Stimulated activated CD4-positive, alpha-beta T cell treated with anti-CD3 and anti-CD28 coated beads, Interleukin-15, amount 100 ng/mL, for 48 hours (primary cell): ENCODE results near the gene FNDC3A.
"Not testable (repeated sequence)": the region's sequence is repeated elsewhere in the genome, so short reads cannot be mapped to it uniquely, and the experiment has no call there.

Experiments used
- DNase-seq, 2 donors: peaks; one replicate each; pipeline ENCODE4 v3.0.0-alpha.2; 2020; ENCODE audit warnings: low read depth in 2 of 2

The FNDC3A gene

DNA sequence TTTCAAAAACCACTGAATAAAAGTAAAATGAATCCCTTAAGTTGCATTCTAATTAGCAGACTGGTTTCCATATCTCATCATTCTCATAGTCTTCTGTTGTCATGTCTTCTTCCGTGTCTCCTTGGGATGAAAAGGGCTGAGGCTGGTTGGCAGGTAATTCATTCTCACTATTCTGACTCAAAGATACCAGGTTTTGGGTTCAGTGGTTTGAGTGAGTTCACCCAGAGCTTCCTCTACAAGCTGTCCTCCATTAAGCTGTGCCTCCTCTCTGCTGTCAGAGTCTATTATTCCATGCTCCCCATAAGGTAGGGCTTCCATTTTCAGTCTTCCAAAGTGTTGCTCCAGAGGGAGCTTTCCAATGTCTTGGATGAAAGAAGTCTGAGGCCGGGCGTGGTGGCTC, 68.3 kb downstream of the FNDC3A start:
- DNase-seq = no peak

DNA sequence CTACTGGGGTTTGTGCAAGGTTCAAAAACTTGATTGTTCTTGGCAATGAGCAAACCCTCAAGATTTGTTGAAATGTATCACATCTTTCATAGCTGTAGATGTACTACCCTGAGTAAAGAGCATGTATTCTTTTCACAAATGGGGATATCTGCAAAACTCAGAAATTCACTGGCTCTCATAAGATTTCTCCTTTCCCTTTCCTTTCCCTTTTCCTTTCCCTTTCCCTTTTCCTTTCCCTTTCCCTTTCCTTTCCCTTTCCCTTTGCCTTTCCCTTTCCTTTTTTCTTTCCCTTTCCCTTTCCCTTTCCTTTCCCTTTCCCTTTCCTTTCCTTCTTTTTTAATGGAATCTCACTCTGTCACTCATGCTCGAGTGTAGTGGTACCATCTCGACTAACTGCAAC, 69.1 kb downstream of the FNDC3A start:
- DNase-seq = no peak

DNA sequence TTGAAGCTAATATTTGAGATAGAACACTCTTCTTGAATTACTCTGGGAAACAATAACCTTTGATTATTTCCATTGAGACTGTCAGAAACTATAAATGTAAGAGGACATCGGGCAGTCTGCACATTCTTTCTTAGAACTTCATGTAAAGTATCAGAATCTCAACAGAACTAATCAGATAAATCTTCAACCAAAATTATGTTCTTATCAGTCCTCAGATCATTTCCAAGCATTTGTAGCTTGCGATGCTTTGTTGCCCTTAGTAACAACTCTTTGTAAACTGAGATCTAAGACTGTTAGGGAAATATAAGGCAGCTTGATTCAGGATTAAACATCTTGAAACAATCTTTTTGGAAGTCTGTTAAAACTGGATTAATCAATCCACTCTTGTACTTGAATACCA, 70.3 kb downstream of the FNDC3A start:
- no peak for DNase-seq

DNA sequence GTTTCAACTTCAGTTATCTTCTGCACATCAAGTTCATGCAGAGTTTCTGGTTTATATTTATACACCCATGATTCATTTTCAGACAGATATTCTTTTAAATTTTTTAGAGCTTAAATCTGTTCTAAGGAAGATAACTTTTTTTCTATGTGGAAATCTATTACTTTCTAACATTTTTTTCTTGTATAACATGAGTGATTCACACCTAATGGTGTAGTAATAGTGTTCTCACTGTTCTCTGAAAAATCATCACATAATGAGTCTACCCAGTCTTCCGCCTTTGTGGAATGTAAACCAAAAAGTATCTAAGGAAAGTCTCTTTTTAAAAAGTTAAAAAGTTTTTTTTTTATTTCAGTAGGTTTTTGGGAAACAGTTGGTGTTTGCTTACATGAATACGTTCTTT, 70.8 kb downstream of the FNDC3A start:
- DNase-seq = no peak

DNA sequence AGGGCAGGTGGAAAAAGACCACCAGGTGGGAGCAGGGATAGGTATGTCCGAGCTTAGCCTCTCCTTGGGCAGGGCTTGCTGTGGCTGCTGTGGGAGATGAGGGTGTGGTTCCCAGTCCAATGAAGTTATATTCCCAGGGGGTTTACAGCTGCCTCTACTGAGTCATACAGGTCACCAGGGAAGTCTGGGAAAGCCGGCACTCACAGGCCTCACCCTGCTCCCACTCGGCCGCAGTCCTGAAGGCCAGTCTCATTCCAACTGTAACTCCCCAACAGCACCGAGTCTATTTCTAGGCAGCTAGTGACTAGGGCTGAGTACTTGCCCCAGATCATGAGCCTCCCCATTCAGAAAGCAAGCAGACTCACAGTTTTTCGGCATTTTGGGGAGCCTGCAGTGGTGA, 77.1 kb downstream of the FNDC3A start:
- no peak for DNase-seq

DNA sequence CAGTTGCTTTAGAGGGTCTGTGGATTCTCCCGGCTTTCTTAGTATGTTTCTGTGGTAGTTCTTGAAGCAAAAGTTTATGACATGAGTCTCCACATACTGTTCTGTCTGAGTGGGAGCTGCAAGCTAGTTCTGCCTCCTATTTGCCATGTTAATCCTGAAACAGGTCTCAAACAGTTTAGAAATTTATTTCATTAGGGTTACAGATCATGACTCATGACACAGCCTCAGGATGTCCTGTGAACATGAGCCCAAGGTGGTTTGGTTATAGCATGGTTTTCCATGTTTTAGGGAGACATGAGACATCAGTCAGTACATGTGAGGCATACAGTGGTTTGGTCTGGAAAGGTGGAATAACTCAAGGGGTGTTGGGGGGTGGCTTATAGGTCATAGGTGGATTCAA, 77.5 kb downstream of the FNDC3A start:
- DNase-seq = no peak

DNA sequence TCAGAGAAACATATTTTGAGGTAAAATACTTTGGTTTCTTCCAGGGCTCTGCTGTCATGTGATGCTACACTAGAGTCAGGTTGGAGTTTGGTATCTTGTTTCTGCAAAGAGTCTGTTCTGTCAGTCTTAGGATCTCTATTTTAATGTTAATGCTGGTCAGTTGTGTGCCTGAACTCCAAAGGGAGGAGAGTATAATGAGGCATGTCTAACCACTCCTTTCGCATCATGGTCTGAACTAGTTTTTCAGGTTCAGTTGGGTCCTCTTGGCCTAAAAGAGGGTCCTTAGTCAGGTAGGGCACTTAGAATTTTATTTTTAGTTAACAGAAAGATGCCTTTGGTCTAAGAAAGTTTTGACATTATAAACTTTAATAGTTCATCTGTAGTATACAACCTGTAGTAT, 78.2 kb downstream of the FNDC3A start:
- DNase-seq = no peak

DNA sequence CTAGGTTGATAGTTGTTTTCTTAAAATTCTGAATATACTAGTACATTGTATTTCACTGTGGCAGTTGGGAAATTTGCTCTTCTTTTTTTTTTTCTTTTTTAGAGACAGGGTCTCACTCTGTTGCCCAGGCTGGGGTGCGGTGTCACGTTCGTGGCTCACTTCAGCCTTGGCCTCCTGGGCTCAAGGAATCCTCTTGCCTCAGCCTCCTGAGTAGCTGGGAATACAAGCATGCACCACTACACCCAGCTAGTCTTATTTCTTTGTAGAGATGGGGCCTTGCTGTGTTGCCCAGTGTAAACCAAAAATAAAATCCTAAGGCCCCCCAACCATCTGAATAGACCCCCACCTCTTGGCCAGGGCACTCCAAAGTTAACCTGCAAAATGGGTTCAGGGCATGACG, 79.3 kb downstream of the FNDC3A start:
- no peak for DNase-seq

DNA sequence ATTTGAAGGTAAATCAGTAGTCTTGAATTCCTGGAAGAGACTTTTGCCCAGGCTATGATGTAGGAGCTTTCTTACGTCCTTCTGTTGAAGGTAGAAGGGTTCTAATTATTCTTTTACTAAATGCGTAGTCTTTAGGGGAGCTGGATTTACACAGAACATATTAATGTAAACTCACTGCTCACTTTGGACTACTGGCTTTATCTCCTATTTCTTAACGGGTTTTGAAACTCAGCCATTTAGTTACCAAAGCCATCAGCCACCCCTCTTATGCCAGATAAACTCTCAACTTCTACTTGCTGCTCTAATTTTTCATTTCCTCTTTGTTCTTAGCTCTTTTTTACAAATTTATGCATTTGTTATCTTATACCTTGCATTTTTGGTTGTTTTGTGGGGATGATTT, 81.5 kb downstream of the FNDC3A start:
- no peak for DNase-seq

DNA sequence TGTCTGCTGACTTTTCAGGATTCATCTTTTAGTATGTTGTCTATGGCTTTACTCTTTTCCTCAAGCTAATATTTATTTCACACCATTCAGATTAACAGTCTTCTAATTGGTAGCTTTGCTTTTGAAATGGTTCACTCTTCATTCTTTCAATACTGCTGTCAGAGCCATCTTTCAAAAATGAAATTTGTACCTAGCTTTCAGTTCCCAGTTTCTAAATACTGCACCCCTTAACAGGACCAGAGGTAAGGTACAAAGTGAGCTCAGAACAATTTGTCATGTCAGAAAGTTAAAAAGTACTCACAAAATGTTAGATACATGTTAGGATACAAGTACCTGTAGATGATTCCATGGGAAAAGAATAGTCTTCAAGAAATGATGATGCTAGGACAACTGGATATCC, 83.0 kb downstream of the FNDC3A start:
- no peak for DNase-seq

DNA sequence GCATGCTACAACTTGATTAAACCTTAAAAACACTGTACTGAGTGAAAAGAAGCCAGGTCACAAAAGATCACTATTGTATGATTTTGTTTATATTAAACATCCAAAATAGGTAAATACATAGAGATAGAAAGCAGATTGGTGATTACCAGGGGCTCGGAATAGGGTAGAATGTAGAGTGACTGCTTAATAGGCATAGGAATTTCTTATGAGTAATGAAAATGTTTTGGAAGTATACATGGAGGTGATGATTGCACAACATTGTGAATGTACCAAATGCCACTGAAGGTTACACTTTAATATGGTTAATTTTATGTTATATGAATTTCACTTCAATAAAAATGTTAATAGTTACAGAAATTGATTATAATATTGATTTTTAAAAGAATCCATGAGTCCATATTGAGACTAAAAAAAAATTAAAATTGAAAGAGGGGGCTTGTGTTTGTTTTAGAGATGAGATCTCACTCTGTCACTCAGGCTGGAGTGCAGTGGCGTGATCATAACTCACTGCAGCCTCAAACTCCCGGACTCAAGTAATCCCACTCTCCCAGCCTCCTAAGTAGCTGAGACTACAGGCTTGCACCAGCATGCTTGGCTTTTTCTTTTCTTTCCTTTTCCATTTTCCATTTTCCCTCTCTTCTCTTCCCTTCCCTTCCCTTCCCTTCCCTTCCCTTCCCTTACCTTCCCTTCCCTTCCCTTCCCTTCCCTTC, 85.1 kb downstream of the FNDC3A start:
- DNase-seq = no peak

DNA sequence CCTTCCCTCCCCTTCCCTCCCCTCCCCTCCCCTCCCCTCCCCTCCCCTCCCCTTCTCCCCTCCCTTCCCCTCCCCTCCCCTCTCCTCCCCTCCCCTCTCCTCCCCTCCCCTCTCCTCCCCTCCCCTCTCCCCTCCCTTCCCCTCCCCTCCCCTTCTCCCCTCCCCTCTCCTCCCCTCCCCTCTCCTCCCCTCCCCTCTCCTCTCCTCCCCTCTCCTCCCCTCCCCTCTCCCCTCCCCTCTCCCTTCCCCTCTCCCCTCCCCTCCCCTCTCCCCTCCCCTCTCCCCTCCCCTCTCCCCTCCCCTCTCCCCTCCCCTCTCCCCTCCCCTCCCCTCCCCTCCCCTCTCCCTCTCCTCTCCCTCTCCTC, 85.7 kb downstream of the FNDC3A start:
- not testable (repeated sequence) for DNase-seq

DNA sequence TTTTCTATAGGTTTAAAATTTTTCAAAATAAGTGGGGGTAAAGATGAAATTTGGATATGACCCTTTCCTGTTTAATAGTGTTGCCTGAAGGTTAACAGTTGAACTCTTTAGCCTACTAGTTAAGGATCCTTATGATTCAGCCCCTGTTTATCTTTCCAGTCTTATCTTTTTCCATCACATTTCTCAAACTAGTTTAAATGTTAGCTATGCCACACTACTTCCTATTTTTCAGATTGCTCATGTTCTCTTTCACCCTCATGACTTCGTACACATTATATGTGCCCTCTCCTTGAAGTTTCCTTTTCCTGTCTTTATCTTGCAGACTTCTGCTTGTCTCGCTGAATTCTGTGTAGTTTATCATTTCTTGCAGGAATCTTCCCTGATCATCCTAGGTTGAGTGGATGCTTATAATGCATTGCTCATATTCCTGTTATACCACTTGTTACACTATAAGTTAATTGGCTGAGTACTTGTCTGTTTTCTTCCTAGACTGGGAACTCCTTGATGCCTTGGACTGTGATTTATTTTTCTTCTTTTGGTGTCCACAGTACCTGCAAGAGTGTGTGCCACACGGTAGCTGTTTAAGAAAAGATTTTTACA, 86.7 kb downstream of the FNDC3A start:
- no peak for DNase-seq

DNA sequence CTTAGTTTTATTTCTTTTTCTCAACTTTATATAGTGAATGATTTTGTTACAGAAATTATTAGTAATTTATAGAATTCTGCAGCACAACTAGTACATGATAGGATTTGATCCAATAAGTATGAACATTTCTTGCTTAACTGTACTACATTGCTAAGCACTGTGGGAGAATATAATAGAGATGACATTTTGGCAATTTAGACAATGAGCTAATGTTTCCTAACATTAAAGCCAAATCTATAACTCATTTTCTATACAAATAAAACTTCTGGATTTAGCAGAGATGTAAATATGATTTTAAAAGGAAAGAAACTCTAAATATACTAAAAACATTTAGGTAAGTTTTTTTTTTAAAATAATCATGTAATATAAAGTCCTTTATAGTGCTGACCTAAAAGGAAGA, 87.3 kb downstream of the FNDC3A start:
- no peak for DNase-seq

DNA sequence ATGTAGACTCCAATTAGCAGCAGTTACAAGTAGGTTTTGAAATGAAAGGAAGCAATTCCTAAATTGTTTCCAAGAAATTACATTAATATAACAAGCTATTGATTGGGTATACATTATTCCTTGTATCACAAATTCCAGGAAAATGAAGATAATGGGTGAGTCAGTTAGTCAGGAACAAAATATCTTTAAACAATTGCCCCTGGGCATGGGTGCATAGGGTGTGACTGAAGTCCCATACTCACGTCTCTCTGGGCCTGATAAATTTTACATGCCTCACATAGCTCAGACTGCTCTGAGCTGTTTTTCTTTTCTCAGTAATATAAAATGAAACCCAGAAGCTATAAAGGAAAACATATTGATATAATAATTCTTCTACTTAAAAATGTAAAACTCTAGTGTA, 87.8 kb downstream of the FNDC3A start:
- no peak for DNase-seq

DNA sequence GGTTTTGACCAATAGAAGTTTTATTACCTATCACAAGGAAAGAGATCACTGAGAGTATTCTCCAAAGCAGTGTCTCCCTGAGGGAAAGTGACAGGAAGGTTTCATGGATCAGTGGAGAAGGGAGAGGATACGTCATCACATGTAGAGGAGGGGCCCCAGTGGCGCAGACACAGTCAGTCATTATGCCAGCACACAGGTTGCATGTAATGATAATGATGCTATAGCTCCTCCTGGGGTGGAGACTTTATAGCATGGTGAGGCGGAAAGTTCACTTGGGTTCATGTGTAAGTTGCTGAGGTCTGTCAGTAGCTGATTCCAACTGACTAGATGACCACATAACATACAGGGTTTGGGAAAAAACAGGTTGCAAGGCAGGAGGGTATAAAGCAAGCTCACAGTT, 88.8 kb downstream of the FNDC3A start:
- DNase-seq = no peak

DNA sequence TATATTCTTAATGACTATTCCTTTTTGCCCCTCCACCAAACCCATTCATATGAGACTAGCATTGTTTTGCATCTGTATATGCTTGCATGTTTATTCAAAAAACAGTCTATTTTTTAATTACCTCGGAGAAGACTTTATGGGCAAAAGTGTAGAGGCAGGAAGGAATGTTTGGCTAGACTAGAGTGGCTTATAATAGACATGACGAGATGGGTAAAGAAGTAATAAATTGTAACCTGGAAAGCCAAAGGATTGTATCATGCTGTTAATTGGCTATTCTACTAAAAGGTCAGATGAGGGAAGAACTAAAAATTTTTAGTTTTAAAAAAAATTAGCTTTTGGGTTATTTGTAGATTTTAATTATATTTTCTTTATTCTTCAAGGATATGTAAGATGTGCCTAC, 91.1 kb downstream of the FNDC3A start:
- DNase-seq = no peak

DNA sequence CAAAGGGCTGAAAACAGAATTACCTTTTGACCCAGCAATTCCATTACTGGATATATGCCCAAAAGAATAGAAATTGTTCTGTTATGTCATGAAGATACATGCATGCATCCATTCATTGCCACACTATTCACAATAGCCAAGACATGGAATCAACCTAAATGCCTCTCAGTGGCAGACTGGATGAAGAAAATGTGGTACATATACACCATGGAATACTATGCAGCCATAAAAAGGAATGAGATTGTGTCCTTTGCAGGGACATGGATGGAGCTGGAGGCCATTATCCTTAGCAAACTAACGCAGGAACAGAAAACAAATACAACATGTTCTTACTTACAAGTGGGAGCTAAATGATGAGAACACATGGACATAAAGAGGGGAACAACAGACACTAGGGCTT, 92.8 kb downstream of the FNDC3A start:
- not testable (repeated sequence) for DNase-seq

DNA sequence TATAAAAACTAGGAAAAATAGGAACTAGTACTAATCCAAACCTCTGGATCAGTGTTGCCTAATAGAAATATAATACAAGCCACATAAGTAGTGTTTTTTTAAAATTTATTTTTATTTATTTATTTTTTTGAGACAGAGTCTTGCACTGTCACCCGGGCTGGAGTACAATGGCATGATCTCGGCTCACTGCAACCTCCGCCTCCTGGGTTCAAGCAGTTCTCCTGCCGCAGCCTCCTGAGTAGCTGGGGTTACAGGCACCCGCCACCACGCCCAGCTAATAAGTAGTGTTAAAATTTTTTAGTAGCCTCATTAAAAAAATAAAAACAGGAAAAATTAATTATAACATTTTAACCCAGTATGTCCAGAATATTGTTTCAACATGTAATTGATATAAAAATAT, 94.3 kb downstream of the FNDC3A start:
- DNase-seq = not testable (repeated sequence)

DNA sequence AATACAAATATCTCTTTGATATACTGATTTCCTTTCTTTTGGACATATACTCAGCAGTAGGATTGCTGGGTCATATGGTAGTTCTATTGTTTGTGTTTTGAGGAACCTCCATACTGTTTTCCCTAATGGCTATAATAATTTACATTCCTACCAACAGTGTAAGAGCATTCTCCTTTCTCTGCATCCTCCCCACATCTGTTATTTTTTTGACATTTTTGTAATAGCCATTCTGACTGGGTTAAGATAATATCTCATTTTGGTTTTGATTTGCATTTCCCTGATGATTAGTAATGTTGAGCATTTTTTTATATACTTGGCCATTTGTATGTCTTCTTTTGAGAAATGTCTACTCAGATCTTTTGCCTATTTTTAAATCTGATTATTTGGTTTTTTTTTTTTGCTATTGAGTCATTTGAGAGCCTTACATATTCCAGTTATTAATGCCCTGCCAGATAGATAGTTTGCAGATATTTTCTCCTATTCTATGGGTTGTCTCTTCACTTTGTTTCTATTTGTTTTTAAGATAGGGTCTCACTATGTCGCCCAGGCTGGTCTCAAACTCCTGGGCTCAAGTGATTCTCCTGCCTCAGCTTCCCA, 95.7 kb downstream of the FNDC3A start:
- DNase-seq = no peak

DNA sequence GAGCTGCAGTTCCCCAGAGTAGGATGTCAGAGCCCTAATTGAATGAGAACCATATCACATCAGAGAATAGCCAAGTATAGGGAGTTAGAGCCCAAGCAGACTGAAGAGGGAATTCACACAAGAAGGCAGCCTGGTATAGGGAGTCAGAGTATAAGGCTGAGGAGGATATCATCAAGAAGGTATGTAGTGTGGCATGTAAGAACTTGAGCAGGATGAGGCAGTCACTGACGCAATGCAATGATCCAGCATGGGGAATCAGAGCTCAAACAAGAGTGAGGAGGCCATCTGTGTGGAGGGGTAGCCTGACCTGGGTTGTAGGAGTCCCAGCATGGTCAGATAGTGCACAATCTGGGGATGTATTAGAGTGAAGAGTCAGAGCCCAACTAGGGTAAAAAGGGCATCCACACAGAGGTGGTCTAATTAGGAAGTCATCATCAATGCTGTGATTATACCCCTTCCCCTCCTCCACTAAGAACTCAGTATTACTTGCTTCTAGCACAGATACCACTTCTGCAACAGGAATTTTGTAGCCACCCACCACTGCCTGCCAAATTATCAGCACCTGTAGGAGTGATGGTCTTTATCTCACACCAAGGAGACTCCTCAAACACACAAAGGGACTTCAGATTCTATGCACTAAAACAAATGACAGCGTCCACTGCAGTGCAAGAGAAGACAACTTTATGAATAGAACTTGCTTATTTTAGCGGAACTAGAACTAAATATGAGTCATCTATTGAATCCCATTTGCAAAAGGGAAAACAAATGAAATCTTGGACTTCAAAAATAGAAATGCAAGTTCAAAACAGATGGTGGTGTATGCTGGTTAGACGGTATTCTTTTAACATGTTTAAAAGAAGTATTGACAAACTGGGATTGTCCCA, 107.2 kb downstream of the FNDC3A start:
- DNase-seq = no peak

DNA sequence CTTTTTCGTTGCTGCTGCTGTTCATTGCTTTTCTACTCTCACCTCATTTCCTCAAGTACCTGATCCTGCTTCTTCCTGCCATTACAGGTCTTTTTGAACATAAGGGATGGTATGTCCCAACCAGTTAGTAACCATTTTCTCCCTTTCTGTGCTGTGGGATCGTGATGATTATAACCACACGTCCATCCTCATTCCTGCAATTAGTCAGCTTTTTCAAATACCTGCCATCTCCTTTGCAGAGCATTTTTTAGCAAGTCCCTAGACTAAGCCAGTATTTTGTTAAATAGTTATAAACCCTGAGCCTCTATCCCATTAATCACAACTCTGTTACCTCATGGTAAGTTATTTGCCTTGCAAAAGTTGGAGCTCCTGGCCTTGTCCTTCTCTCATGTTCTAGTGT, 109.2 kb downstream of the FNDC3A start:
- DNase-seq = no peak

DNA sequence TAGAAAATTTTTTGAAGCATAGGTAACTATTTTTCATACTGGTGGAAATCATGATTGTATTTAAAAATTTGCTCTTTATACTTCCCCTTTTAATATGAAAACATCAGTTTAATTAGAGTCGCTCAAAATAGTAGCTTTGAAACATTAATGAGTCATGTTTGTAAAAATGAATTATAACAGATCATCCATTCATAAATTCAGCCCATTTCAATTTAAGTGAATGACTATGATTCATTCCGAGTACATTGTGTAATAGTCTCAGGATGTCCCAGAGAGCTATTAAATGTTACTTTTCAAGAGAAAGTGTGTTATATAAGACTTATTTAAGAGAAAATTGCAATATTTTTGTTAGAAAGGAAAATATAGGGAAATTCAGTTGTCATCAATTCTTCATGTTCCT, 111.0 kb downstream of the FNDC3A start:
- no peak for DNase-seq
